Hepatocyte (in vitro differentiated cells): ENCODE measurements around the gene KCNG4. TPM values are rescaled to one million over a fixed set of nuclear protein-coding genes. Genes with fewer than 3 reads are reported as not detected.

ENCODE experiments used
- DNase-seq: peaks from one replicate; pipeline ENCODE4 v3.0.0-alpha.2; 2016; ENCODE audit warnings: low spot score
- H2AFZ ChIP-seq: fragments of 200-600 bp; sonication (generic); 2 replicates; pipeline ENCODE4 v1.6.0; 2016; ENCODE audit warnings: antibody characterized with exemption, mild to moderate bottlenecking
- H3K27ac ChIP-seq: fragments of 200-600 bp; sonication (generic); 2 replicates; pipeline ENCODE4 v1.5.1; 2016; ENCODE audit warnings: mild to moderate bottlenecking
- H3K27me3 ChIP-seq: fragments of 200-600 bp; sonication (generic); 2 replicates; pipeline ENCODE4 v1.6.1; 2016
- H3K36me3 ChIP-seq: fragments of 200-600 bp; sonication (generic); replicated peaks from 2 replicates; pipeline ENCODE4 v1.5.1; 2016; ENCODE audit warnings: low read depth; ENCODE audit not compliant: insufficient read depth
- H3K4me1 ChIP-seq: fragments of 200-600 bp; sonication (generic); 2 replicates; pipeline ENCODE4 v1.5.1; 2016; ENCODE audit warnings: mild to moderate bottlenecking, moderate library complexity; ENCODE audit not compliant: insufficient read depth
- H3K4me2 ChIP-seq: fragments of 200-600 bp; sonication (generic); 2 replicates; pipeline ENCODE4 v1.6.0; 2016
- H3K4me3 ChIP-seq: fragments of 200-600 bp; sonication (generic); 2 replicates; pipeline ENCODE4 v1.5.1; 2016; ENCODE audit warnings: mild to moderate bottlenecking
- H3K79me2 ChIP-seq: fragments of 200-600 bp; sonication (generic); 2 replicates; pipeline ENCODE4 v1.6.0; 2017; ENCODE audit warnings: mild to moderate bottlenecking
- H3K9me2 ChIP-seq: fragments of 200-600 bp; sonication (generic); replicated peaks from 2 replicates; pipeline ENCODE4 v1.6.0; 2017; ENCODE audit warnings: mild to moderate bottlenecking; ENCODE audit not compliant: insufficient read depth
- H3K9me3 ChIP-seq: fragments of 200-600 bp; sonication (generic); 2 replicates; pipeline ENCODE4 v1.5.1; 2016; ENCODE audit warnings: low read depth, mild to moderate bottlenecking
- H4K20me1 ChIP-seq: fragments of 200-600 bp; sonication (generic); 2 replicates; pipeline ENCODE4 v1.6.0; 2016; ENCODE audit warnings: mild to moderate bottlenecking; ENCODE audit not compliant: insufficient read depth, poor library complexity, severe bottlenecking
- EZH2 ChIP-seq: fragments of 200-600 bp; sonication (generic); IDR thresholded peaks from 2 replicates; pipeline ENCODE4 v1.6.1; 2016; ENCODE audit warnings: antibody characterized with exemption, mild to moderate bottlenecking, borderline replicate concordance
- EZH2phosphoT487 ChIP-seq: fragments of 200-600 bp; sonication (generic); IDR thresholded peaks from one replicate; pipeline ENCODE4 v1.6.1; 2018; ENCODE audit warnings: antibody characterized with exemption, mild to moderate bottlenecking, low read depth, moderate library complexity; ENCODE audit not compliant: unreplicated experiment, severe bottlenecking
- WGBS: methylation state at CpG from one replicate; pipeline ENCODE4 v1.1.6; 2016; ENCODE audit warnings: low lambda C conversion rate; ENCODE audit errors: missing lambda C conversion rate; 5-methylcytosine and 5-hydroxymethylcytosine counted together
- polyA plus RNA-seq: library from polyadenylated mRNA; unstranded; fragments of >200 nt; fragmentation: Nextera tagmentation; extraction: Ambion mirVana; gene quantifications from 2 replicates; pipeline ENCODE4 v1.2.1, GENCODE V29; 2016
- total RNA-seq: library from RNA; depleted of rRNA; stranded (reverse); fragments of >200 nt; gene quantifications from 2 replicates; pipeline ENCODE4 v1.2.3, GENCODE V29; 2014
- TF ChIP-seq, protein P1 (sequence below): fragments of 200-600 bp; sonication (generic); IDR thresholded peaks from 2 replicates; pipeline ENCODE4 v1.5.1; 2016; ENCODE audit warnings: antibody characterized with exemption, mild to moderate bottlenecking; ENCODE audit not compliant: poor library complexity

KCNG4 gene
- total and polyA plus RNA-seq, 2 experiments from 2014 or later, result not detected

GRCh38 chr16:84191466-84191865 is 48.3 kb downstream of the KCNG4 start:
- Histone ChIP-seq H3K27ac (no peak overlapping the region), H3K79me2 (peaks cover 3% of the 10 kb centered on the region), H2AFZ (no peak overlapping the region), H3K36me3 (no peaks in the 10 kb centered on the region), H4K20me1 (no peaks in the 10 kb centered on the region), H3K4me3 (no peak overlapping the region), H3K4me2 (no peak overlapping the region), H3K9me3 (no peaks in the 10 kb centered on the region), H3K9me2 (no peaks in the 10 kb centered on the region), H3K4me1 (no peaks in the 10 kb centered on the region), H3K27me3 (no peaks in the 10 kb centered on the region)
- TF ChIP-seq EZH2 (no peak), EZH2phosphoT487 (no peak)
- TF ChIP-seq, protein P1, sequence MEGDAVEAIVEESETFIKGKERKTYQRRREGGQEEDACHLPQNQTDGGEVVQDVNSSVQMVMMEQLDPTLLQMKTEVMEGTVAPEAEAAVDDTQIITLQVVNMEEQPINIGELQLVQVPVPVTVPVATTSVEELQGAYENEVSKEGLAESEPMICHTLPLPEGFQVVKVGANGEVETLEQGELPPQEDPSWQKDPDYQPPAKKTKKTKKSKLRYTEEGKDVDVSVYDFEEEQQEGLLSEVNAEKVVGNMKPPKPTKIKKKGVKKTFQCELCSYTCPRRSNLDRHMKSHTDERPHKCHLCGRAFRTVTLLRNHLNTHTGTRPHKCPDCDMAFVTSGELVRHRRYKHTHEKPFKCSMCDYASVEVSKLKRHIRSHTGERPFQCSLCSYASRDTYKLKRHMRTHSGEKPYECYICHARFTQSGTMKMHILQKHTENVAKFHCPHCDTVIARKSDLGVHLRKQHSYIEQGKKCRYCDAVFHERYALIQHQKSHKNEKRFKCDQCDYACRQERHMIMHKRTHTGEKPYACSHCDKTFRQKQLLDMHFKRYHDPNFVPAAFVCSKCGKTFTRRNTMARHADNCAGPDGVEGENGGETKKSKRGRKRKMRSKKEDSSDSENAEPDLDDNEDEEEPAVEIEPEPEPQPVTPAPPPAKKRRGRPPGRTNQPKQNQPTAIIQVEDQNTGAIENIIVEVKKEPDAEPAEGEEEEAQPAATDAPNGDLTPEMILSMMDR, result no peak
- peak; percentile 3 for DNase-seq
- WGBS, result 97% methylated on average over 12 of the region's 16 CpGs

GRCh38 chr16:84190731-84191388 is 49.0 kb downstream of the KCNG4 start, which contains the start of gene ADAD2:
Gene ADAD2, plus strand, starts transcription at chr16:84191157. Its CDS starts 74 bp downstream, at chr16:84191231.
- TF ChIP-seq, protein P1, result no peak
- TF ChIP-seq EZH2 (no peak), EZH2phosphoT487 (no peak)
- Histone ChIP-seq H4K20me1 (no peaks in the 10 kb centered on the region), H3K27ac (no peak within 1 kb of the TSS), H3K9me3 (no peaks in the 10 kb centered on the region), H2AFZ (no peak within 1 kb of the TSS), H3K4me3 (no peak within 1 kb of the TSS), H3K4me2 (no peak within 1 kb of the TSS), H3K36me3 (no peaks in the 10 kb centered on the region), H3K27me3 (no peaks in the 10 kb centered on the region), H3K4me1 (peaks cover under 1% of the 10 kb centered on the region), H3K9me2 (no peaks in the 10 kb centered on the region), H3K79me2 (peaks cover 9% of the 10 kb centered on the region)
- WGBS, result 94% methylated on average over 47 of the region's 47 CpGs
- peak; percentile 2 for DNase-seq

DNA sequence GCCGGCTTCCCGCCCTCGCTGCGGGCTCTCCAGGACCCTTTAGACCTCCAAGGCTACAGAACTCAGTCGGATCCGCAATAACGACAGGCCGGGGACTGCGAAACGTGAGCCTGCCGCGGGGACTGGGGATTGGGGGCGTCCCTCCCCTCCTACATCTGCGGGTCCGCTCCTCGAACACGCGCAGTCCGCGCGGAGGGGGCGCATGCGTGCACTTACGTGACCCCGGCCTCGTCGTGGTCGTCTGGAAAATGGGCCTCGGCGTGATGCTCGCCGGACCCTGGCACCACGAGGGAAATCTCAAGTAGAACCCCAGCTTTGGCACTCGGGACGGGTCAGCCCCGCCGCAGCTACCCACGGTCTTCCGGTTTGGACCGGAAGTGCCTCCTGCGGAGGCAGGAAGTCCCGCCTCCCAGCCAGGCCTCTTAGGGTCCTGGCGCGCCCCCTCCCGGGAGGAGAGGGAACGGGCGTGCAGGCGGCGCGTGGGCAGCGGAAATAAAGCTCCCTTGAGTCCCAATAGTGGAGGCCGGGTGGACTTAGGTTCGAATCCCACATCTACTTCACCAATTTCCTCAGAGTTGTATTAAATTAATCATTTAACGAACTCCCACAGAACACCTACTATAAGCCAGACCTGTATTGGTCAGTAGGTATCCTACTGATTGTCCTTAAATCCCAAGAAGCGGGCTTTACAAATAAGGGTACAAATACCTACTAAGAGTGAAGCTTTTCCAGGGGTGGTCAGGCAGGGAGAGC is 53.0 kb downstream of the KCNG4 start, which contains the start of gene TAF1C:
TSS of gene TAF1C (minus strand) at position 373 of the 753 bp plus-strand sequence. CDS start 2,069 bp downstream, outside the sequence.
- H3K9me3 ChIP-seq, result no peaks in the 10 kb centered on the region
- peaks cover 27% of the 10 kb centered on the region for H3K79me2 ChIP-seq
- H3K27me3 ChIP-seq, result no peaks in the 10 kb centered on the region
- H3K4me1 ChIP-seq, result peaks cover 3% of the 10 kb centered on the region
- peak; percentile 97 for DNase-seq
- WGBS, result 3% methylated on average over 55 of the region's 55 CpGs
- H3K4me3 ChIP-seq, result peak within 1 kb of the TSS; percentile 91
- no peaks in the 10 kb centered on the region for H4K20me1 ChIP-seq
- H3K4me2 ChIP-seq, result peak within 1 kb of the TSS; percentile 95
- peak within 1 kb of the TSS; percentile 50 for H3K27ac ChIP-seq
- H3K9me2 ChIP-seq, result no peaks in the 10 kb centered on the region
- no peaks in the 10 kb centered on the region for H3K36me3 ChIP-seq
- TF ChIP-seq, protein P1, result peak; percentile 97
- TF ChIP-seq EZH2phosphoT487, result no peak
- peak within 1 kb of the TSS; percentile 96 for H2AFZ ChIP-seq
